IMR-90 (cell line): ENCODE measurements around the gene INPP5A. TPM values are rescaled to one million over a fixed set of nuclear protein-coding genes. Genes with fewer than 3 reads are reported as not detected.

ENCODE experiments used
- ATAC-seq: fragments of 200-7000 bp; cut with Tn5 transposase; 2 replicates; pipeline ENCODE4 v1.9.1; 2020; ENCODE audit warnings: low read depth, mild to moderate bottlenecking, moderate library complexity
- BruUV-seq: library from RNA; stranded (reverse); fragments of 400-500 nt; replicated peaks from 2 replicates; lab custom pipeline; 2021; lab: Mats Ljungman, UMichigan
- CTCF ChIA-PET: fragments of 300-600 bp; formaldehyde crosslinking; extraction: SDS; loops from one replicate; lab custom pipeline; 2021; ENCODE audit warnings: antibody characterized with exemption; lab: Yijun Ruan, JAX
- POLR2A ChIA-PET: fragments of 300-600 bp; sonication (Branson Sonifier 250); formaldehyde crosslinking; loops from one replicate; lab custom pipeline; 2022; ENCODE audit warnings: antibody characterized with exemption; ENCODE audit not compliant: unreplicated experiment; lab: Charles Lee
- DNase-seq: peaks from one replicate; pipeline ENCODE4 v3.0.0; 2013
- H2AFZ ChIP-seq: replicated peaks from 2 replicates; pipeline ENCODE3; 2013; ENCODE audit warnings: low read length, mild to moderate bottlenecking; ENCODE audit not compliant: poor library complexity
- H2AK5ac ChIP-seq: 2 replicates; pipeline ENCODE4 v1.6.1; 2013; ENCODE audit warnings: low read depth, low read length, inconsistent platforms
- H2AK9ac ChIP-seq: replicated peaks from 2 replicates; pipeline ENCODE3; 2013; ENCODE audit warnings: mild to moderate bottlenecking, low read depth, low read length, moderate library complexity; ENCODE audit not compliant: poor library complexity
- H2BK120ac ChIP-seq: 2 replicates; pipeline ENCODE4 v1.6.1; 2013; ENCODE audit warnings: low read depth, low read length, inconsistent platforms
- H2BK15ac ChIP-seq: 3 replicates; pipeline ENCODE4 v1.6.1; 2013; ENCODE audit warnings: low read depth, low read length, inconsistent platforms
- H2BK20ac ChIP-seq: 2 replicates; pipeline ENCODE4 v1.6.1; 2013; ENCODE audit warnings: low read depth, mild to moderate bottlenecking, inconsistent platforms, low read length, moderate library complexity
- H2BK5ac ChIP-seq: 2 replicates; pipeline ENCODE4 v1.6.1; 2013; ENCODE audit warnings: mild to moderate bottlenecking, low read depth, low read length, inconsistent platforms; ENCODE audit not compliant: poor library complexity, severe bottlenecking
- H3K14ac ChIP-seq: replicated peaks from 2 replicates; pipeline ENCODE4 v1.6.1; 2013; ENCODE audit warnings: low read depth, low read length, inconsistent platforms
- H3K18ac ChIP-seq: 2 replicates; pipeline ENCODE4 v1.6.1; 2013; ENCODE audit warnings: low read depth, low read length, control low read depth
- H3K23ac ChIP-seq: 2 replicates; pipeline ENCODE4 v1.6.1; 2013; ENCODE audit warnings: low read depth, low read length, inconsistent platforms
- H3K27ac ChIP-seq: 2 replicates; pipeline ENCODE4 v1.5.1; 2013; ENCODE audit warnings: mild to moderate bottlenecking, control low read depth, low read length; ENCODE audit not compliant: insufficient read depth
- H3K27me3 ChIP-seq: 2 replicates; pipeline ENCODE4 v1.6.1; 2013; ENCODE audit warnings: low read length; ENCODE audit not compliant: control insufficient read depth, insufficient read depth
- H3K36me3 ChIP-seq: 2 replicates; pipeline ENCODE4 v1.6.1; 2013; ENCODE audit warnings: low read length, mixed read lengths; ENCODE audit not compliant: control insufficient read depth, insufficient read depth
- H3K4ac ChIP-seq: 2 replicates; pipeline ENCODE4 v1.6.1; 2013; ENCODE audit warnings: low read depth, low read length, inconsistent platforms
- H3K4me1 ChIP-seq: 2 replicates; pipeline ENCODE4 v1.6.1; 2013; ENCODE audit warnings: low read length, mixed read lengths; ENCODE audit not compliant: control insufficient read depth, insufficient read depth
- H3K4me2 ChIP-seq: 2 replicates; pipeline ENCODE4 v1.6.1; 2013; ENCODE audit warnings: low read depth, mild to moderate bottlenecking, control low read depth, low read length, moderate library complexity
- H3K4me3 ChIP-seq: 2 replicates; pipeline ENCODE4 v1.5.1; 2013; ENCODE audit warnings: low read depth, mild to moderate bottlenecking, control low read depth, low read length, moderate library complexity; ENCODE audit not compliant: insufficient read depth
- H3K56ac ChIP-seq: 2 replicates; pipeline ENCODE4 v1.6.1; 2013; ENCODE audit warnings: low read length, inconsistent platforms; ENCODE audit not compliant: insufficient read depth; ENCODE audit errors: extremely low read depth
- H3K79me1 ChIP-seq, 2 experiments: 2 replicates each; pipeline ENCODE4 v1.6.1; 2013; ENCODE audit warnings: low read length in 2 of 2, inconsistent platforms in 1 of 2, low read depth in 1 of 2
- H3K9ac ChIP-seq: 2 replicates; pipeline ENCODE4 v1.6.1; 2013; ENCODE audit warnings: low read depth, low read length, control low read depth
- H3K9me1 ChIP-seq: 2 replicates; pipeline ENCODE4 v1.6.1; 2013; ENCODE audit warnings: low read length, inconsistent platforms; ENCODE audit not compliant: insufficient read depth
- H3K9me3 ChIP-seq: 2 replicates; pipeline ENCODE4 v1.6.1; 2013; ENCODE audit warnings: low read length; ENCODE audit not compliant: control insufficient read depth, insufficient read depth
- H4K20me1 ChIP-seq: 2 replicates; pipeline ENCODE4 v1.6.1; 2013; ENCODE audit warnings: low read length, inconsistent platforms; ENCODE audit not compliant: insufficient read depth
- H4K5ac ChIP-seq: 2 replicates; pipeline ENCODE4 v1.6.1; 2013; ENCODE audit warnings: mild to moderate bottlenecking, low read depth, low read length, control low read depth
- H4K8ac ChIP-seq, 2 experiments: 2 replicates each; pipeline ENCODE4 v1.6.1; 2013; ENCODE audit warnings: low read depth in 2 of 2, low read length in 2 of 2, control low read depth in 1 of 2, inconsistent platforms in 1 of 2
- H4K91ac ChIP-seq: 2 replicates; pipeline ENCODE4 v1.6.1; 2013; ENCODE audit warnings: low read depth, low read length, inconsistent platforms; ENCODE audit not compliant: insufficient read depth
- BHLHE40 ChIP-seq: fragments of 150-350 bp; IDR thresholded peaks from 2 replicates; pipeline ENCODE4 v1.6.1; 2016; ENCODE audit warnings: mild to moderate bottlenecking, low read depth, low read length
- CEBPB ChIP-seq: IDR thresholded peaks from 2 replicates; pipeline ENCODE4 v1.6.1; 2012; ENCODE audit warnings: low read depth, low read length, improper control_type of control experiment
- CHD1 ChIP-seq: IDR thresholded peaks from 2 replicates; pipeline ENCODE4 v1.6.1; 2012; ENCODE audit warnings: low read depth, low read length, improper control_type of control experiment
- CTCF ChIP-seq: conservative IDR thresholded peaks from 2 replicates; pipeline ENCODE4 v1.5.1; 2012; ENCODE audit warnings: mild to moderate bottlenecking, low read depth, low read length, improper control_type of control experiment
- FOS ChIP-seq: fragments of 150-350 bp; IDR thresholded peaks from 2 replicates; pipeline ENCODE4 v1.6.1; 2016; ENCODE audit warnings: low read depth, low read length
- MAZ ChIP-seq: IDR thresholded peaks from 2 replicates; pipeline ENCODE4 v1.6.1; 2012; ENCODE audit warnings: low read depth, mild to moderate bottlenecking, low read length, improper control_type of control experiment, moderate library complexity, borderline replicate concordance
- MXI1 ChIP-seq: IDR thresholded peaks from 2 replicates; pipeline ENCODE4 v1.6.1; 2012; ENCODE audit warnings: low read depth, mild to moderate bottlenecking, low read length, moderate library complexity, borderline replicate concordance
- NFE2L2 ChIP-seq: fragments of 150-350 bp; IDR thresholded peaks from 2 replicates; pipeline ENCODE4 v1.6.1; 2016; ENCODE audit warnings: low read depth, mild to moderate bottlenecking, low read length
- RAD21 ChIP-seq: IDR thresholded peaks from 2 replicates; pipeline ENCODE4 v1.6.1; 2012; ENCODE audit warnings: low read length, improper control_type of control experiment
- RCOR1 ChIP-seq: IDR thresholded peaks from 2 replicates; pipeline ENCODE4 v1.6.1; 2012; ENCODE audit warnings: mild to moderate bottlenecking, low read length, improper control_type of control experiment; ENCODE audit not compliant: insufficient replicate concordance
- SMC3 ChIP-seq: fragments of 150-350 bp; IDR thresholded peaks from 2 replicates; pipeline ENCODE4 v1.6.1; 2016; ENCODE audit warnings: low read depth, mild to moderate bottlenecking, antibody characterized with exemption, low read length, moderate library complexity
- USF2 ChIP-seq: fragments of 150-350 bp; IDR thresholded peaks from 2 replicates; pipeline ENCODE4 v1.6.1; 2017; ENCODE audit warnings: mild to moderate bottlenecking, antibody characterized with exemption, low read length, low read depth
- WGBS, 2 experiments: methylation state at CpG; one replicate each; pipeline versions ENCODE4 v1.1.5 to v1.1.7; 2013; ENCODE audit warnings: missing lambda C conversion rate in 2 of 2; ENCODE audit not compliant: insufficient read length in 1 of 2; ENCODE audit errors: extremely low coverage in 2 of 2; 5-methylcytosine and 5-hydroxymethylcytosine counted together
- dilution Hi-C: fragments of 300-500 bp; cut with HindIII; formaldehyde crosslinking; loops from one replicate; pipeline ENCODE4 v1.14.3; 2018; ENCODE audit warnings: low sequenced_read_pairs; ENCODE audit not compliant: unreplicated experiment
- in situ Hi-C: fragments of 300-500 bp; cut with MboI; formaldehyde crosslinking; loops from 3 replicates; pipeline ENCODE4 v1.14.3; 2019; ENCODE audit warnings: low sequenced_read_pairs, inconsistent platforms, mixed read lengths
- intact Hi-C: fragments of 100-400 bp; cut with micrococcal nuclease; formaldehyde crosslinking; loops from 2 replicates; pipeline ENCODE4 v1.10.0; 2022
- polyA plus RNA-seq, 3 experiments: library from polyadenylated mRNA; depleted of rRNA; stranded (reverse); fragments of >200 nt; gene quantifications; 2 replicates each; pipeline ENCODE4 v1.2.3, GENCODE V29; 2012; ENCODE audit warnings: low replicate concordance in 1 of 3
- total RNA-seq: library from RNA; depleted of rRNA; stranded (reverse); fragments of >200 nt; gene quantifications from 2 replicates; pipeline ENCODE4 v1.2.3, GENCODE V29; 2012

Gene INPP5A
- total and polyA plus RNA-seq, 2 of the 4 experiments (the other 2 are of a cell fraction) = 21.4 to 36.7 TPM

- TF ChIP-seq RAD21 (no peak), MXI1 (no peak), BHLHE40 (no peak), FOS (no peak)
Observed at GRCh38 chr10:132670546-132671227, 133.1 kb downstream of the INPP5A start (continued).

- no peak overlapping the region for H3K4ac ChIP-seq
- H3K14ac ChIP-seq = no peak overlapping the region
- H3K27me3 ChIP-seq = no peaks in the 10 kb centered on the region
- in situ Hi-C loops (loop anchor here (25.0 kb wide), 2 partner anchors 466 to 591 kb away; no protein-coding TSS in a partner anchor), intact Hi-C loops (no loop called here), dilution Hi-C loops (no loop called here)
- no peak overlapping the region for H2BK15ac ChIP-seq
- WGBS, 2 experiments = 100% methylated on average over 5 of the region's 25 CpGs; no CpG with 5 or more reads in 1 of the 2 experiments
- H3K23ac ChIP-seq = no peak overlapping the region
- H3K9me1 ChIP-seq = peaks cover 13% of the 10 kb centered on the region; the same call in 1 of the 2 replicates
- no peak overlapping the region for H3K4me3 ChIP-seq
- H3K36me3 ChIP-seq = no peaks in the 10 kb centered on the region
- H4K5ac ChIP-seq = no peak overlapping the region
- no peak overlapping the region for H3K27ac ChIP-seq
- H4K20me1 ChIP-seq = no peaks in the 10 kb centered on the region
- ATAC-seq (no peak), DNase-seq (no peak)
- no peak overlapping the region for H2AK9ac ChIP-seq
- no TSS peak for BruUV-seq
- no peak overlapping the region for H4K91ac ChIP-seq
- H3K4me2 ChIP-seq = no peak overlapping the region
- ChIA-PET POLR2A (no interaction called here), CTCF (no interaction called here)
- H2AFZ ChIP-seq = no peak overlapping the region
- H3K18ac ChIP-seq = no peak overlapping the region
- H2BK20ac ChIP-seq = no peak overlapping the region
- peaks cover 33 to 50% of the 10 kb centered on the region in 2 experiments for H3K79me1 ChIP-seq
- H3K56ac ChIP-seq = no peak overlapping the region
- H3K4me1 ChIP-seq = peaks cover 16% of the 10 kb centered on the region
- 0 out of 2 replicates have a peak overlapping the region, but pooled peaks have one; percentile 4 for H2AK5ac ChIP-seq
- no peak overlapping the region for H2BK5ac ChIP-seq
- no peak overlapping the region for H4K8ac ChIP-seq
- no peaks in the 10 kb centered on the region for H3K9me3 ChIP-seq
- no peak overlapping the region for H2BK120ac ChIP-seq
- no peak overlapping the region for H3K9ac ChIP-seq
- TF ChIP-seq NFE2L2 (no peak), FOS (no peak), RCOR1 (no peak), CHD1 (no peak), SMC3 (no peak), USF2 (no peak), BHLHE40 (no peak), CTCF (no peak), CEBPB (no peak), MAZ (no peak)
Observed at GRCh38 chr10:132671228-132672154, 133.9 kb downstream of the INPP5A start.
